Panc1 (cell line): Measurements from ENCODE around the gene NLGN2. TPM values are rescaled to one million over a fixed set of nuclear protein-coding genes. Genes with fewer than 3 reads are reported as not detected.

Experiments used
- ATAC-seq: fragments of 200-7000 bp; cut with Tn5 transposase; 2 replicates; pipeline ENCODE4 v1.9.1; 2020; ENCODE audit warnings: mild to moderate bottlenecking, moderate library complexity
- BruUV-seq: library from RNA; stranded (reverse); fragments of 400-500 nt; replicated peaks from 2 replicates; lab custom pipeline; 2021; lab: Mats Ljungman, UMichigan
- CTCF ChIA-PET: fragments of 300-600 bp; sonication (Branson Sonifier 250); formaldehyde crosslinking; loops from one replicate; lab custom pipeline; 2022; ENCODE audit warnings: antibody characterized with exemption; lab: Charles Lee
- POLR2A ChIA-PET: fragments of 300-600 bp; sonication (Branson Sonifier 250); formaldehyde crosslinking; loops from one replicate; lab custom pipeline; 2022; ENCODE audit warnings: antibody characterized with exemption; lab: Charles Lee
- DNase-seq: peaks from one replicate; pipeline ENCODE4 v3.0.0-alpha.2; 2010; ENCODE audit warnings: low read depth, low spot score
- H3K27ac ChIP-seq: 2 replicates; pipeline ENCODE4 v1.5.1; 2011; ENCODE audit warnings: mild to moderate bottlenecking, low read length, inconsistent platforms
- H3K27me3 ChIP-seq: fragments of 200-500 bp; sonication (Bioruptor generic); 2 replicates; pipeline ENCODE4 v1.6.0; 2014; ENCODE audit warnings: low read length, inconsistent platforms; ENCODE audit not compliant: control insufficient read depth, insufficient read depth
- H3K36me3 ChIP-seq: fragments of 200-500 bp; sonication (Bioruptor generic); 2 replicates; pipeline ENCODE4 v1.5.1; 2014; ENCODE audit warnings: inconsistent platforms, mild to moderate bottlenecking, low read length, moderate library complexity; ENCODE audit not compliant: control insufficient read depth, insufficient read depth
- H3K4me1 ChIP-seq: 2 replicates; pipeline ENCODE4 v1.5.1; 2011; ENCODE audit warnings: inconsistent platforms, mild to moderate bottlenecking, low read length, moderate library complexity; ENCODE audit not compliant: control insufficient read depth, insufficient read depth
- H3K4me3 ChIP-seq, 2 experiments: 2 replicates each; pipeline ENCODE4 v1.5.1; 2011 to 2012; ENCODE audit warnings: low read depth in 2 of 2, low read length in 2 of 2, mild to moderate bottlenecking in 2 of 2, inconsistent platforms in 1 of 2, moderate library complexity in 1 of 2
- H3K9me3 ChIP-seq: fragments of 200-500 bp; sonication (Bioruptor generic); 2 replicates; pipeline ENCODE4 v1.5.1; 2014; ENCODE audit warnings: low read depth, mild to moderate bottlenecking, inconsistent platforms, low read length, moderate library complexity; ENCODE audit not compliant: control insufficient read depth, insufficient read depth
- POLR2AphosphoS5 ChIP-seq: IDR thresholded peaks from 2 replicates; pipeline ENCODE4 v1.6.1; 2012; ENCODE audit warnings: mild to moderate bottlenecking, low read depth, low read length, moderate library complexity
- SIN3A ChIP-seq: IDR thresholded peaks from 2 replicates; pipeline ENCODE4 v1.6.1; 2012; ENCODE audit warnings: low read depth, mild to moderate bottlenecking, low read length, moderate library complexity, borderline replicate concordance; ENCODE audit not compliant: insufficient read depth
- TCF7L2 ChIP-seq: IDR thresholded peaks from 2 replicates; pipeline ENCODE4 v1.6.1; 2011; ENCODE audit warnings: mild to moderate bottlenecking, low read depth, low read length, inconsistent platforms
- in situ Hi-C: cut with HindIII; loops from 2 replicates; pipeline ENCODE4 v1.10.0; 2016; ENCODE audit warnings: low sequenced_read_pairs, low pct_unique_long_range_greater_than_20kb
- intact Hi-C: fragments of 100-400 bp; cut with micrococcal nuclease; formaldehyde crosslinking; loops from one replicate; pipeline ENCODE4 v1.10.0; 2022; ENCODE audit not compliant: unreplicated experiment
- total RNA-seq: library from RNA; stranded (reverse); gene quantifications from one replicate; pipeline ENCODE4 v1.2.1, GENCODE V29; 2021; ENCODE audit not compliant: unreplicated experiment
- TF ChIP-seq, protein P1 (sequence below): fragments of 450-650 bp; IDR thresholded peaks from 2 replicates; pipeline ENCODE4 v1.5.1; 2017; ENCODE audit warnings: mild to moderate bottlenecking
- TF ChIP-seq, protein P2 (sequence below), 2 experiments: IDR thresholded peaks; 2 replicates each; pipeline ENCODE4 v1.6.1; 2011 to 2012; ENCODE audit warnings: low read depth in 2 of 2, control low read depth in 1 of 2, low read length in 1 of 2, mild to moderate bottlenecking in 1 of 2, moderate library complexity in 1 of 2; ENCODE audit not compliant: insufficient read depth in 1 of 2

Gene NLGN2
- total RNA-seq, 1 experiment from 2014 or later: 33.6 TPM

DNA sequence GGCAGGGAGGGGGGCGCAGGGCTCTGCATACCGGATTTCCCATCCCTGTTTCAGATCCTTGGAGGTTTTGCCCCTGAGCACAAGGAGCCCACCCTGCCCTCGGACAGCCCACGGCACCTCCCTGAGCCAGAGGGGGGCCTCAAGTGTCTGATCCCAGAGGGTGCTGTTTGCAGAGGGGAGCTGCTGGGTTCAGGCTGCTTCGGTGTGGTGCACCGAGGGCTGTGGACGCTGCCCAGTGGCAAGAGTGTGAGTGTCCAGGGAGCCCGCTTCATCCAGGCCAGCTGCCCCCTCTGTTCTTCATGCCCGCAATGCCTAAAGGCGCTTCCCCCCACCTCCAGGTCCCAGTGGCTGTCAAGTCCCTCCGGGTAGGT lies 24.3 kb upstream of the NLGN2 start:
- no peak for ATAC-seq
- no peak overlapping the region for H3K4me3 ChIP-seq
- peaks cover 2% of the 10 kb centered on the region; the same call in 1 of the 2 replicates for H3K36me3 ChIP-seq
- no peak for TF ChIP-seq TCF7L2
- TF ChIP-seq, protein P1, sequence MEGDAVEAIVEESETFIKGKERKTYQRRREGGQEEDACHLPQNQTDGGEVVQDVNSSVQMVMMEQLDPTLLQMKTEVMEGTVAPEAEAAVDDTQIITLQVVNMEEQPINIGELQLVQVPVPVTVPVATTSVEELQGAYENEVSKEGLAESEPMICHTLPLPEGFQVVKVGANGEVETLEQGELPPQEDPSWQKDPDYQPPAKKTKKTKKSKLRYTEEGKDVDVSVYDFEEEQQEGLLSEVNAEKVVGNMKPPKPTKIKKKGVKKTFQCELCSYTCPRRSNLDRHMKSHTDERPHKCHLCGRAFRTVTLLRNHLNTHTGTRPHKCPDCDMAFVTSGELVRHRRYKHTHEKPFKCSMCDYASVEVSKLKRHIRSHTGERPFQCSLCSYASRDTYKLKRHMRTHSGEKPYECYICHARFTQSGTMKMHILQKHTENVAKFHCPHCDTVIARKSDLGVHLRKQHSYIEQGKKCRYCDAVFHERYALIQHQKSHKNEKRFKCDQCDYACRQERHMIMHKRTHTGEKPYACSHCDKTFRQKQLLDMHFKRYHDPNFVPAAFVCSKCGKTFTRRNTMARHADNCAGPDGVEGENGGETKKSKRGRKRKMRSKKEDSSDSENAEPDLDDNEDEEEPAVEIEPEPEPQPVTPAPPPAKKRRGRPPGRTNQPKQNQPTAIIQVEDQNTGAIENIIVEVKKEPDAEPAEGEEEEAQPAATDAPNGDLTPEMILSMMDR: no peak
- TF ChIP-seq SIN3A: no peak
- TF ChIP-seq, protein P2, sequence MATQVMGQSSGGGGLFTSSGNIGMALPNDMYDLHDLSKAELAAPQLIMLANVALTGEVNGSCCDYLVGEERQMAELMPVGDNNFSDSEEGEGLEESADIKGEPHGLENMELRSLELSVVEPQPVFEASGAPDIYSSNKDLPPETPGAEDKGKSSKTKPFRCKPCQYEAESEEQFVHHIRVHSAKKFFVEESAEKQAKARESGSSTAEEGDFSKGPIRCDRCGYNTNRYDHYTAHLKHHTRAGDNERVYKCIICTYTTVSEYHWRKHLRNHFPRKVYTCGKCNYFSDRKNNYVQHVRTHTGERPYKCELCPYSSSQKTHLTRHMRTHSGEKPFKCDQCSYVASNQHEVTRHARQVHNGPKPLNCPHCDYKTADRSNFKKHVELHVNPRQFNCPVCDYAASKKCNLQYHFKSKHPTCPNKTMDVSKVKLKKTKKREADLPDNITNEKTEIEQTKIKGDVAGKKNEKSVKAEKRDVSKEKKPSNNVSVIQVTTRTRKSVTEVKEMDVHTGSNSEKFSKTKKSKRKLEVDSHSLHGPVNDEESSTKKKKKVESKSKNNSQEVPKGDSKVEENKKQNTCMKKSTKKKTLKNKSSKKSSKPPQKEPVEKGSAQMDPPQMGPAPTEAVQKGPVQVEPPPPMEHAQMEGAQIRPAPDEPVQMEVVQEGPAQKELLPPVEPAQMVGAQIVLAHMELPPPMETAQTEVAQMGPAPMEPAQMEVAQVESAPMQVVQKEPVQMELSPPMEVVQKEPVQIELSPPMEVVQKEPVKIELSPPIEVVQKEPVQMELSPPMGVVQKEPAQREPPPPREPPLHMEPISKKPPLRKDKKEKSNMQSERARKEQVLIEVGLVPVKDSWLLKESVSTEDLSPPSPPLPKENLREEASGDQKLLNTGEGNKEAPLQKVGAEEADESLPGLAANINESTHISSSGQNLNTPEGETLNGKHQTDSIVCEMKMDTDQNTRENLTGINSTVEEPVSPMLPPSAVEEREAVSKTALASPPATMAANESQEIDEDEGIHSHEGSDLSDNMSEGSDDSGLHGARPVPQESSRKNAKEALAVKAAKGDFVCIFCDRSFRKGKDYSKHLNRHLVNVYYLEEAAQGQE (IDR thresholded peaks at IDR 0.05; ENCODE audit: insufficient read depth in 1 of 2, low read depth in 2 of 2, low read length in 1 of 2): no peak
- TF ChIP-seq POLR2AphosphoS5: no peak
- in situ Hi-C loops: no loop called here
- H3K27me3 ChIP-seq: no peaks in the 10 kb centered on the region
- CTCF ChIA-PET: interaction anchor here (0.6 kb wide), 1 partner anchor 378 kb away, joined by 3 read pairs; no protein-coding TSS in a partner anchor
- H3K9me3 ChIP-seq: peaks cover 3% of the 10 kb centered on the region; the same call in 1 of the 2 replicates
- intact Hi-C loops: no loop called here
- POLR2A ChIA-PET: no interaction called here
- no peak overlapping the region for H3K27ac ChIP-seq
- no peaks in the 10 kb centered on the region for H3K4me1 ChIP-seq
- BruUV-seq: TSS peak; percentile 58
- no peak for DNase-seq

- Histone ChIP-seq H3K4me3 (no peak overlapping the region), H3K4me1 (no peaks in the 10 kb centered on the region), H3K27ac (no peak overlapping the region), H3K9me3 (peaks cover 3% of the 10 kb centered on the region; the same call in 1 of the 2 replicates), H3K36me3 (peaks cover 2% of the 10 kb centered on the region; the same call in 1 of the 2 replicates), H3K27me3 (no peaks in the 10 kb centered on the region)
- TF ChIP-seq, protein P2 (IDR thresholded peaks at IDR 0.05; ENCODE audit: insufficient read depth in 1 of 2, low read depth in 2 of 2, low read length in 1 of 2): no peak
- TF ChIP-seq TCF7L2: no peak
- TF ChIP-seq SIN3A: no peak
- no peak for TF ChIP-seq POLR2AphosphoS5
- TF ChIP-seq, protein P1: no peak
- ChIA-PET POLR2A (interaction anchor here (0.6 kb wide), 1 partner anchor 100 kb away, joined by 9 read pairs; the partner anchor contains the start of gene POLR2A), CTCF (interaction anchor here (0.6 kb wide), 1 partner anchor 378 kb away, joined by 3 read pairs; no protein-coding TSS in a partner anchor)
- in situ Hi-C loops: no loop called here
- ATAC-seq (no peak), DNase-seq (no peak)
- intact Hi-C loops: no loop called here
- no TSS peak for BruUV-seq
Measured at GRCh38 chr17:7383742-7384488, 23.7 kb upstream of the NLGN2 start.
